A673 (cell line): ENCODE results near the gene PODNL1. TPM values are rescaled to one million over a fixed set of nuclear protein-coding genes. Genes with fewer than 3 reads are reported as not detected.

ENCODE experiments used
- BruUV-seq: library from RNA; stranded (reverse); fragments of 400-500 nt; replicated peaks from 2 replicates; lab custom pipeline; 2021; lab: Mats Ljungman, UMichigan
- CTCF ChIA-PET: fragments of 300-600 bp; sonication (Branson Sonifier 250); formaldehyde crosslinking; loops from one replicate; lab custom pipeline; 2022; ENCODE audit warnings: antibody characterized with exemption; lab: Charles Lee
- POLR2A ChIA-PET: fragments of 300-600 bp; sonication (Branson Sonifier 250); formaldehyde crosslinking; loops from one replicate; lab custom pipeline; 2022; ENCODE audit warnings: antibody characterized with exemption; ENCODE audit not compliant: low non-redundant PET; lab: Charles Lee
- DNase-seq: peaks from one replicate; pipeline ENCODE4 v3.0.0-alpha.2; 2015; ENCODE audit warnings: low spot score
- H3K27ac ChIP-seq: fragments of 200-600 bp; sonication (generic); 2 replicates; pipeline ENCODE4 v1.5.1; 2016; ENCODE audit warnings: mixed run types, low read depth, mild to moderate bottlenecking, mixed read lengths, antibody characterized with exemption, low read length; ENCODE audit not compliant: poor library complexity, severe bottlenecking
- H3K27me3 ChIP-seq: fragments of 200-600 bp; sonication (generic); replicated peaks from 2 replicates; pipeline ENCODE4 v1.6.1; 2017; ENCODE audit warnings: mixed run types, low read depth, mild to moderate bottlenecking, mixed read lengths, antibody characterized with exemption, low read length; ENCODE audit not compliant: insufficient read depth, poor library complexity
- H3K36me3 ChIP-seq: fragments of 200-600 bp; sonication (generic); 2 replicates; pipeline ENCODE4 v1.6.1; 2016; ENCODE audit warnings: mixed run types, mild to moderate bottlenecking, mixed read lengths, antibody characterized with exemption, low read length; ENCODE audit not compliant: insufficient read depth, poor library complexity, severe bottlenecking
- H3K4me1 ChIP-seq: fragments of 200-600 bp; sonication (generic); 2 replicates; pipeline ENCODE4 v1.6.1; 2017; ENCODE audit warnings: mixed run types, mild to moderate bottlenecking, mixed read lengths, antibody characterized with exemption, low read length; ENCODE audit not compliant: insufficient read depth, poor library complexity, severe bottlenecking
- H3K4me3 ChIP-seq: fragments of 200-600 bp; sonication (generic); 2 replicates; pipeline ENCODE4 v1.5.1; 2016; ENCODE audit warnings: low read depth, mixed run types, mild to moderate bottlenecking, mixed read lengths, low read length; ENCODE audit not compliant: poor library complexity, severe bottlenecking
- H3K9me3 ChIP-seq: fragments of 200-600 bp; sonication (generic); 2 replicates; pipeline ENCODE4 v1.6.1; 2016; ENCODE audit warnings: mixed run types, low read depth, mild to moderate bottlenecking, mixed read lengths, antibody characterized with exemption, low read length; ENCODE audit not compliant: poor library complexity, severe bottlenecking
- EZH2 ChIP-seq: fragments of 200-600 bp; sonication (generic); IDR thresholded peaks from 2 replicates; pipeline ENCODE4 v1.6.1; 2017; ENCODE audit warnings: borderline replicate concordance, low read depth, mild to moderate bottlenecking, mixed read lengths, antibody characterized with exemption, low read length; ENCODE audit not compliant: poor library complexity, severe bottlenecking
- intact Hi-C: fragments of 100-400 bp; cut with micrococcal nuclease; formaldehyde crosslinking; loops from one replicate; pipeline ENCODE4 v1.10.0; 2022; ENCODE audit not compliant: unreplicated experiment
- total RNA-seq: library from RNA; stranded (reverse); gene quantifications from 2 replicates; pipeline ENCODE4 v1.2.3, GENCODE V29; 2021
- TF ChIP-seq, protein P1 (sequence below): fragments of 300-800, 200-600 bp; sonication (generic); conservative IDR thresholded peaks from 2 replicates; pipeline ENCODE4 v1.5.1; 2017; ENCODE audit warnings: low read depth, mild to moderate bottlenecking, antibody characterized with exemption, low read length, moderate library complexity, mixed read lengths

Gene PODNL1
- total RNA-seq, 1 experiment from 2014 or later = not detected

DNA sequence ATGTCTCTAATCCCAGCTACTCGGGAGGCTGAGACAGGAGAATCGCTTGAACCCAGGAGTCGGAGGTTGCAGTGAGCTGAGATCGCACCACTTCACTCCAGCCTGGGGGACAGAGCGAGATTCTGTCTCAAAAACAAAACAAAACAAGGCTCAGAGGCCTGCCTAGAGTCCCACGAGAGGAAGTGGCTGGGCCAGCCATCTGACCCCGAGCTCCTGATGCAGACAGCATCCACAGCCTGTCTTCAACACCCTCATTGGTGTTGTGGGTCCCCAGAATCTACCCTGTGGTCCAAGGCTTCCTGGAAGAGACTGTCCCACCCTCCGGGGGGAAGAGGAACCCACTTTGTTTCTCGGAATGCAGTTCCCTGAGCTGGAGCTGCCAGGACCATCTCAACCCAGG is 43.2 kb upstream of the PODNL1 start:
- POLR2A ChIA-PET = no interaction called here
- CTCF ChIA-PET = no interaction called here
- no peak overlapping the region for H3K27ac ChIP-seq
- H3K36me3 ChIP-seq = no peaks in the 10 kb centered on the region
- H3K27me3 ChIP-seq = no peaks in the 10 kb centered on the region
- H3K4me3 ChIP-seq = no peak overlapping the region
- peaks cover 33% of the 10 kb centered on the region for H3K4me1 ChIP-seq
- intact Hi-C loops = no loop called here
- BruUV-seq = no TSS peak
- no peaks in the 10 kb centered on the region for H3K9me3 ChIP-seq
- DNase-seq = no peak
- TF ChIP-seq EZH2 = no peak
- TF ChIP-seq, protein P1, sequence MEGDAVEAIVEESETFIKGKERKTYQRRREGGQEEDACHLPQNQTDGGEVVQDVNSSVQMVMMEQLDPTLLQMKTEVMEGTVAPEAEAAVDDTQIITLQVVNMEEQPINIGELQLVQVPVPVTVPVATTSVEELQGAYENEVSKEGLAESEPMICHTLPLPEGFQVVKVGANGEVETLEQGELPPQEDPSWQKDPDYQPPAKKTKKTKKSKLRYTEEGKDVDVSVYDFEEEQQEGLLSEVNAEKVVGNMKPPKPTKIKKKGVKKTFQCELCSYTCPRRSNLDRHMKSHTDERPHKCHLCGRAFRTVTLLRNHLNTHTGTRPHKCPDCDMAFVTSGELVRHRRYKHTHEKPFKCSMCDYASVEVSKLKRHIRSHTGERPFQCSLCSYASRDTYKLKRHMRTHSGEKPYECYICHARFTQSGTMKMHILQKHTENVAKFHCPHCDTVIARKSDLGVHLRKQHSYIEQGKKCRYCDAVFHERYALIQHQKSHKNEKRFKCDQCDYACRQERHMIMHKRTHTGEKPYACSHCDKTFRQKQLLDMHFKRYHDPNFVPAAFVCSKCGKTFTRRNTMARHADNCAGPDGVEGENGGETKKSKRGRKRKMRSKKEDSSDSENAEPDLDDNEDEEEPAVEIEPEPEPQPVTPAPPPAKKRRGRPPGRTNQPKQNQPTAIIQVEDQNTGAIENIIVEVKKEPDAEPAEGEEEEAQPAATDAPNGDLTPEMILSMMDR = no peak

- intact Hi-C loops = no loop called here
- BruUV-seq = no TSS peak
- ChIA-PET POLR2A (no interaction called here), CTCF (no interaction called here)
- H3K9me3 ChIP-seq = no peaks in the 10 kb centered on the region
- no peak for DNase-seq
- no peaks in the 10 kb centered on the region for H3K36me3 ChIP-seq
- H3K4me3 ChIP-seq = no peak overlapping the region
- no peak overlapping the region for H3K27ac ChIP-seq
- H3K4me1 ChIP-seq = peaks cover 28% of the 10 kb centered on the region
- no peaks in the 10 kb centered on the region for H3K27me3 ChIP-seq
- no peak for TF ChIP-seq EZH2
- TF ChIP-seq, protein P1 = no peak
These were observed 42.8 kb upstream of the PODNL1 start for GRCh38 chr19:13981021-13981420.

DNA sequence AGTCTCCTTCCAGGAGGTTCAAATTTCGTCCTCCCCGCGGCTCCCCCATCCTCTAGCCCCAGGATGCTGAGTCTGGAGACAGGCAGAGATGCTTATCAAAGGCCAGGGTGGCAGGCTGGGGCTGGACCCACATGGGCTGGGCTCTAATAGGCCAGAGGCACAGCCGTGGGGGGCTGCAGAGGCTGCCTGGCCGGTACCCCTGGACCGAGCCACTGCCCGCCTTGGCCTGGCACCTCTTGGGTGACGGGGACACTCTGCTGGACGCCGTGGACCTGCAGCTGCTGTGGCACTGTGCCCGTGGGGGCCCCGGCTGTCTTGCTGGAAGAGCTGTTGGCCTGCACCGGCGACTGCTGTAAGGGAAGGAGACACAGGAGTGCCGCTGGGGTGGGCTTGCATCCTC is 42.1 kb upstream of the PODNL1 start:
- intact Hi-C loops = no loop called here
- ChIA-PET POLR2A (no interaction called here), CTCF (no interaction called here)
- TF ChIP-seq EZH2 = no peak
- TF ChIP-seq, protein P1 = no peak
- no TSS peak for BruUV-seq
- Histone ChIP-seq H3K27me3 (no peaks in the 10 kb centered on the region), H3K36me3 (no peaks in the 10 kb centered on the region), H3K9me3 (no peaks in the 10 kb centered on the region), H3K27ac (no peak overlapping the region), H3K4me3 (no peak overlapping the region), H3K4me1 (peaks cover 22% of the 10 kb centered on the region)
- no peak for DNase-seq
